GM12878 (cell line): ENCODE data around the gene SP2. TPM values are rescaled to one million over a fixed set of nuclear protein-coding genes. Genes with fewer than 3 reads are reported as not detected.

Experiments
- ATAC-seq: fragments of 200-7000 bp; cut with Tn5 transposase; 3 replicates; pipeline ENCODE4 v1.9.1; 2020; ENCODE audit warnings: mild to moderate bottlenecking, moderate library complexity
- BruUV-seq: library from RNA; stranded (reverse); fragments of 400-500 nt; replicated peaks from 2 replicates; lab custom pipeline; 2021; lab: Mats Ljungman, UMichigan
- CTCF ChIA-PET: fragments of 300-600 bp; sonication (Branson Sonifier 250); formaldehyde crosslinking; extraction: SDS; loops from one replicate; lab custom pipeline; 2021; ENCODE audit warnings: inconsistent platforms; lab: Yijun Ruan, JAX
- POLR2A ChIA-PET: fragments of 350-600 bp; formaldehyde crosslinking; extraction: SDS; loops from one replicate; lab custom pipeline; 2021; ENCODE audit warnings: inconsistent platforms; lab: Charles Lee
- RAD21 ChIA-PET: fragments of 300-600 bp; sonication (Branson Sonifier 250); formaldehyde crosslinking; loops from one replicate; lab custom pipeline; 2023; ENCODE audit warnings: antibody characterized with exemption; ENCODE audit not compliant: unreplicated experiment; lab: Charles Lee
- SMC1A ChIA-PET: fragments of 300-600 bp; sonication (Branson Sonifier 250); formaldehyde crosslinking; loops from one replicate; lab custom pipeline; 2023; ENCODE audit not compliant: unreplicated experiment, uncharacterized antibody; lab: Charles Lee
- DNase-seq: peaks from one replicate; pipeline ENCODE4 v3.0.0-alpha.2; 2011; ENCODE audit warnings: low read depth, low spot score
- FAIRE-seq: peaks from 3 replicates; lab custom pipeline; 2011; peaks lifted over from hg19 to GRCh38; lab: Jason Lieb, UNC
- H2AFZ ChIP-seq: 2 replicates; pipeline ENCODE4 v1.6.0; 2011; ENCODE audit warnings: low read depth, low read length, control low read depth; ENCODE audit not compliant: control insufficient read depth
- H3K27ac ChIP-seq: 2 replicates; pipeline ENCODE4 v1.5.1; 2011; ENCODE audit warnings: control low read depth; ENCODE audit not compliant: control insufficient read depth, insufficient read depth
- H3K27me3 ChIP-seq, 2 experiments: replicated peaks in 1 of 2; 2 replicates each; pipeline versions ENCODE4 v1.6.0 to v1.6.1; 2011; ENCODE audit warnings: low read length in 1 of 2; ENCODE audit not compliant: control insufficient read depth in 2 of 2, insufficient read depth in 2 of 2
- H3K36me3 ChIP-seq, 2 experiments: 2 replicates each; pipeline ENCODE4 v1.5.1; 2011; ENCODE audit warnings: low read length in 1 of 2; ENCODE audit not compliant: control insufficient read depth in 2 of 2, insufficient read depth in 2 of 2
- H3K4me1 ChIP-seq: 2 replicates; pipeline ENCODE4 v1.6.1; 2011; ENCODE audit warnings: mild to moderate bottlenecking, low read length, moderate library complexity, mixed read lengths; ENCODE audit not compliant: control insufficient read depth, insufficient read depth
- H3K4me2 ChIP-seq: 2 replicates; pipeline ENCODE4 v1.6.0; 2011; ENCODE audit warnings: control low read depth; ENCODE audit not compliant: control insufficient read depth, insufficient read depth
- H3K4me3 ChIP-seq: fragments of 200-600 bp; sonication (generic); 2 replicates; pipeline ENCODE4 v1.5.1; 2016
- H3K79me2 ChIP-seq: 2 replicates; pipeline ENCODE4 v1.6.0; 2011; ENCODE audit warnings: low read length; ENCODE audit not compliant: control insufficient read depth, insufficient read depth
- H3K9ac ChIP-seq: 2 replicates; pipeline ENCODE4 v1.8.0; 2011; ENCODE audit warnings: low read length, control low read depth, mixed read lengths; ENCODE audit not compliant: control insufficient read depth, insufficient read depth
- H3K9me3 ChIP-seq: replicated peaks from 3 replicates; pipeline ENCODE4 v1.5.1; 2011; ENCODE audit warnings: mild to moderate bottlenecking, low read length; ENCODE audit not compliant: control insufficient read depth, insufficient read depth
- H4K20me1 ChIP-seq: 2 replicates; pipeline ENCODE4 v1.6.0; 2011; ENCODE audit not compliant: control insufficient read depth, insufficient read depth
- CHD2 ChIP-seq: IDR thresholded peaks from 2 replicates; pipeline ENCODE4 v1.6.1; 2011; ENCODE audit warnings: low read depth, low read length, improper control_type of control experiment, borderline replicate concordance
- CHD4 ChIP-seq: fragments of 200-600 bp; sonication (generic); IDR thresholded peaks from 2 replicates; pipeline ENCODE4 v1.6.1; 2016; ENCODE audit warnings: mild to moderate bottlenecking
- CTCF ChIP-seq, 3 experiments: IDR thresholded peaks in 2 of 3; conservative IDR thresholded peaks in 1 of 3; 2 replicates each; pipeline ENCODE4 v1.5.1; 2011; ENCODE audit warnings: low read depth in 3 of 3, low read length in 3 of 3, mild to moderate bottlenecking in 3 of 3, control low read depth in 2 of 3, moderate library complexity in 2 of 3, inconsistent platforms in 1 of 3, mixed read lengths in 1 of 3; ENCODE audit not compliant: control insufficient read depth in 2 of 3, insufficient read depth in 1 of 3; ENCODE audit errors: extremely low read depth in 1 of 3
- DPF2 ChIP-seq: fragments of 450-650 bp; IDR thresholded peaks from 2 replicates; pipeline ENCODE4 v1.6.1; 2017; ENCODE audit warnings: mild to moderate bottlenecking
- E4F1 ChIP-seq: fragments of 450-650 bp; IDR thresholded peaks from 2 replicates; pipeline ENCODE4 v1.6.1; 2018; ENCODE audit warnings: borderline replicate concordance, mild to moderate bottlenecking; ENCODE audit not compliant: partially characterized antibody
- EED ChIP-seq: sonication (generic); IDR thresholded peaks from 2 replicates; pipeline ENCODE4 v1.6.1; 2016; ENCODE audit warnings: antibody characterized with exemption, low read depth
- EGR1 ChIP-seq, 2 experiments: IDR thresholded peaks; 1 replicate in 1 of 2; 2 replicates in 1 of 2; pipeline ENCODE4 v1.6.1; 2011 to 2012; ENCODE audit warnings: low read depth in 2 of 2, low read length in 2 of 2, borderline replicate concordance in 1 of 2, mild to moderate bottlenecking in 1 of 2, moderate library complexity in 1 of 2
- IRF5 ChIP-seq: fragments of 450-650 bp; IDR thresholded peaks from 2 replicates; pipeline ENCODE4 v1.6.1; 2017; ENCODE audit warnings: borderline replicate concordance
- POLR2AphosphoS5 ChIP-seq: IDR thresholded peaks from 2 replicates; pipeline ENCODE4 v1.6.1; 2011; ENCODE audit warnings: mild to moderate bottlenecking, low read length, inconsistent platforms
- RFX5 ChIP-seq: IDR thresholded peaks from 2 replicates; pipeline ENCODE4 v1.6.1; 2011; ENCODE audit warnings: low read depth, low read length, improper control_type of control experiment
- SIN3A ChIP-seq: IDR thresholded peaks from 2 replicates; pipeline ENCODE4 v1.6.1; 2012; ENCODE audit warnings: low read depth, low read length, improper control_type of control experiment
- SPI1 ChIP-seq: IDR thresholded peaks from 2 replicates; pipeline ENCODE4 v1.6.1; 2011; ENCODE audit warnings: low read depth, mild to moderate bottlenecking, low read length, moderate library complexity, borderline replicate concordance; ENCODE audit not compliant: insufficient read depth
- ZNF274 ChIP-seq: IDR thresholded peaks from one replicate; pipeline ENCODE4 v1.8.0; 2011; ENCODE audit not compliant: insufficient read length, insufficient read depth
- ZZZ3 ChIP-seq: IDR thresholded peaks from 2 replicates; pipeline ENCODE4 v1.6.1; 2011; ENCODE audit warnings: low read depth; ENCODE audit not compliant: control insufficient read depth, insufficient read length
- WGBS: methylation state at CpG from one replicate; pipeline ENCODE4 v1.1.6; 2016; ENCODE audit warnings: low lambda C conversion rate; ENCODE audit not compliant: insufficient replicate concordance, insufficient coverage; ENCODE audit errors: missing lambda C conversion rate; 5-methylcytosine and 5-hydroxymethylcytosine counted together
- in situ Hi-C: fragments of 300-500 bp; cut with MboI; formaldehyde crosslinking; loops from 9 replicates; pipeline ENCODE4 v1.14.3; 2018; ENCODE audit warnings: mixed read lengths
- intact Hi-C: fragments of 100-400 bp; cut with micrococcal nuclease; formaldehyde crosslinking; loops from one replicate; pipeline ENCODE4 v1.14.2; 2022; ENCODE audit not compliant: unreplicated experiment
- polyA plus RNA-seq, 11 experiments: library from polyadenylated mRNA; depleted of rRNA in 4 of 11; unstranded in 6 of 11; stranded (reverse) in 5 of 11; fragments of >200 nt; fragmentation: Nextera tagmentation in 4 of 11; fragmentation: Illumina TruSeq in 1 of 11; extraction: Ambion mirVana in 4 of 11; extraction: Trizol in 1 of 11; gene quantifications; 1 replicate in 1 of 11; 2 replicates in 10 of 11; pipeline versions ENCODE4 v1.2.1 to v1.2.3, GENCODE V29; 2011 to 2016; ENCODE audit warnings: inconsistent platforms in 2 of 11, missing spikeins in 2 of 11, low read depth in 1 of 11
- total RNA-seq, 4 experiments: library from RNA; depleted of rRNA in 3 of 4; stranded (reverse); fragments of >200 nt in 3 of 4; fragmentation: Illumina TruSeq in 1 of 4; extraction: Trizol in 1 of 4; gene quantifications; 2 replicates each; pipeline versions ENCODE4 v1.2.1 to v1.2.3, GENCODE V29; 2013 to 2021

Gene SP2
- total and polyA plus RNA-seq, 10 of the 15 experiments (the other 5 are each of a cell fraction or from before 2014, with no cell fraction given), result 1.2 to 19.1 (median 4.8) TPM

- CTCF ChIA-PET, result interaction anchor here (0.8 kb wide), 1 partner anchor 11 kb away, joined by 3 read pairs; no protein-coding TSS in a partner anchor
- TF ChIP-seq EED (no peak), CHD2 (no peak), ZNF274 (no peak), ZZZ3 (no peak), DPF2 (no peak), SPI1 (no peak), E4F1 (no peak), IRF5 (no peak), CHD4 (no peak), RFX5 (no peak), POLR2AphosphoS5 (no peak), EGR1 (IDR thresholded peaks at IDR 0.05; ENCODE audit: borderline replicate concordance in 1 of 2, low read depth in 2 of 2, low read length in 2 of 2) (no peak), CTCF (IDR thresholded peaks at IDR 0.05 in 2 of 3, conservative IDR thresholded peaks at IDR 0.05 in 1 of 3; ENCODE audit: control insufficient read depth in 2 of 3, extremely low read depth in 1 of 3, insufficient read depth in 1 of 3, low read depth in 3 of 3, low read length in 3 of 3) (no peak), SIN3A (no peak)
Measured at GRCh38 chr17:47867813-47868533, 28.1 kb upstream of the SP2 start.

More at GRCh38 chr17:47867813-47868533, 28.1 kb upstream of the SP2 start:
- WGBS, result 29% methylated on average over 11 of the region's 11 CpGs
- in situ Hi-C loops (no loop called here), intact Hi-C loops (no loop called here)
- Histone ChIP-seq H3K9me3 (no peaks in the 10 kb centered on the region), H3K36me3 (no peaks in the 10 kb centered on the region), H3K27me3 (peaks cover 0 to 3% of the 10 kb centered on the region in 2 experiments), H3K27ac (no peak overlapping the region), H2AFZ (no peak overlapping the region), H3K79me2 (no peaks in the 10 kb centered on the region), H3K4me2 (no peak overlapping the region), H3K4me3 (no peak overlapping the region), H4K20me1 (no peaks in the 10 kb centered on the region), H3K9ac (no peak overlapping the region), H3K4me1 (no peaks in the 10 kb centered on the region; the same call in 1 of the 2 replicates)
- ChIA-PET RAD21 (no interaction called here), POLR2A (interaction anchor here (0.6 kb wide), 1 partner anchor 96 kb away, joined by 5 read pairs; no protein-coding TSS in a partner anchor), SMC1A (interaction anchor here (0.6 kb wide), 1 partner anchor 136 kb away, joined by 3 read pairs; no protein-coding TSS in a partner anchor)
- FAIRE-seq, result no peak
- no TSS peak for BruUV-seq
- DNase-seq, result no peak
- ATAC-seq, result no peak
